Stimulated activated CD4-positive, alpha-beta T cell treated with anti-CD3 and anti-CD28 coated beads, Interleukin-4, amount 100 ng/mL, for 4 hours (primary cell): ENCODE measurements around the gene COA4.

Experiments used
- DNase-seq, 2 experiments: peaks; one replicate each; pipeline ENCODE4 v3.0.0-alpha.2; 2020

Gene COA4

GRCh38 chr11:73862986-73863385 is 13.7 kb downstream of the COA4 start:
- DNase-seq, result no peak

- no peak for DNase-seq
Observed at GRCh38 chr11:73860202-73860601, 16.4 kb downstream of the COA4 start.

- no peak for DNase-seq
Observed at GRCh38 chr11:73859671-73860070, 17.0 kb downstream of the COA4 start.

- DNase-seq, result no peak
Observed at GRCh38 chr11:73856031-73856567, 20.5 kb downstream of the COA4 start.

- DNase-seq, result no peak
Observed at GRCh38 chr11:73854680-73855079, 22.0 kb downstream of the COA4 start.

GRCh38 chr11:73852049-73852448 is 24.6 kb downstream of the COA4 start:
- DNase-seq, result no peak

GRCh38 chr11:73851046-73851764 is 25.4 kb downstream of the COA4 start:
- no peak for DNase-seq

- DNase-seq, result no peak
Observed at GRCh38 chr11:73839123-73839457, 37.6 kb downstream of the COA4 start.

GRCh38 chr11:73838443-73839122 is 38.1 kb downstream of the COA4 start:
- DNase-seq, result no peak

GRCh38 chr11:73833067-73833466 is 43.6 kb downstream of the COA4 start:
- no peak for DNase-seq

- DNase-seq, result no peak
Observed at GRCh38 chr11:73830261-73830660, 46.4 kb downstream of the COA4 start.
